Lower leg skin (tissue), 4 donors: ENCODE results near the gene ARHGAP28. TPM values are rescaled to one million over a fixed set of nuclear protein-coding genes. Genes with fewer than 3 reads are reported as not detected.

Source experiments
- DNase-seq, 2 donors: peaks; one replicate each; pipeline ENCODE4 v3.0.0-alpha.2; 2019; ENCODE audit warnings: low spot score in 2 of 2
- H3K4me3 ChIP-seq: fragments of 200-600 bp; sonication (generic); 2 replicates; pipeline ENCODE4 v1.5.1; 2017; ENCODE audit warnings: mild to moderate bottlenecking, low read depth; ENCODE audit not compliant: poor library complexity, severe bottlenecking
- POLR2A ChIP-seq, 2 donors: fragments of 450-650 bp; IDR thresholded peaks; one replicate each; pipeline ENCODE4 v1.6.1; 2016 to 2017; ENCODE audit warnings: antibody characterized with exemption in 2 of 2, mild to moderate bottlenecking in 1 of 2, moderate library complexity in 1 of 2
- WGBS, 2 donors: methylation state at CpG; one replicate each; pipeline ENCODE4 v1.1.5; 2018; 5-methylcytosine and 5-hydroxymethylcytosine counted together
- intact Hi-C: fragments of 100-400 bp; cut with DNase I; formaldehyde crosslinking; loops from one replicate; pipeline ENCODE4 v1.15.0; 2023; ENCODE audit warnings: low total_unique reads
- total RNA-seq, 4 donors: library from RNA; depleted of rRNA; stranded (reverse); fragments of >200 nt; gene quantifications; one replicate each; pipeline ENCODE4 v1.1.0, GENCODE V29; 2016
- TF ChIP-seq, protein P1 (sequence below), 3 donors: fragments of 450-650 bp; IDR thresholded peaks; one replicate each; pipeline ENCODE4 v1.5.1; 2016; ENCODE audit warnings: antibody characterized with exemption in 3 of 3, mild to moderate bottlenecking in 3 of 3, moderate library complexity in 2 of 3

The ARHGAP28 gene
- total RNA-seq, 4 donors from 2014 or later: 1.4 to 5.9 (median 2.8) TPM

- intact Hi-C loops: no loop called here
- 87 to 90% methylated on average over 4 of the region's 4 CpGs for WGBS, 2 donors
- TF ChIP-seq POLR2A (IDR thresholded peaks at IDR 0.05): no peak
- TF ChIP-seq, protein P1, sequence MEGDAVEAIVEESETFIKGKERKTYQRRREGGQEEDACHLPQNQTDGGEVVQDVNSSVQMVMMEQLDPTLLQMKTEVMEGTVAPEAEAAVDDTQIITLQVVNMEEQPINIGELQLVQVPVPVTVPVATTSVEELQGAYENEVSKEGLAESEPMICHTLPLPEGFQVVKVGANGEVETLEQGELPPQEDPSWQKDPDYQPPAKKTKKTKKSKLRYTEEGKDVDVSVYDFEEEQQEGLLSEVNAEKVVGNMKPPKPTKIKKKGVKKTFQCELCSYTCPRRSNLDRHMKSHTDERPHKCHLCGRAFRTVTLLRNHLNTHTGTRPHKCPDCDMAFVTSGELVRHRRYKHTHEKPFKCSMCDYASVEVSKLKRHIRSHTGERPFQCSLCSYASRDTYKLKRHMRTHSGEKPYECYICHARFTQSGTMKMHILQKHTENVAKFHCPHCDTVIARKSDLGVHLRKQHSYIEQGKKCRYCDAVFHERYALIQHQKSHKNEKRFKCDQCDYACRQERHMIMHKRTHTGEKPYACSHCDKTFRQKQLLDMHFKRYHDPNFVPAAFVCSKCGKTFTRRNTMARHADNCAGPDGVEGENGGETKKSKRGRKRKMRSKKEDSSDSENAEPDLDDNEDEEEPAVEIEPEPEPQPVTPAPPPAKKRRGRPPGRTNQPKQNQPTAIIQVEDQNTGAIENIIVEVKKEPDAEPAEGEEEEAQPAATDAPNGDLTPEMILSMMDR (IDR thresholded peaks at IDR 0.05): no peak
- no peak for DNase-seq
- no peak overlapping the region for H3K4me3 ChIP-seq
Observed at GRCh38 chr18:6954501-6954900, 225.0 kb downstream of the ARHGAP28 start.

DNA sequence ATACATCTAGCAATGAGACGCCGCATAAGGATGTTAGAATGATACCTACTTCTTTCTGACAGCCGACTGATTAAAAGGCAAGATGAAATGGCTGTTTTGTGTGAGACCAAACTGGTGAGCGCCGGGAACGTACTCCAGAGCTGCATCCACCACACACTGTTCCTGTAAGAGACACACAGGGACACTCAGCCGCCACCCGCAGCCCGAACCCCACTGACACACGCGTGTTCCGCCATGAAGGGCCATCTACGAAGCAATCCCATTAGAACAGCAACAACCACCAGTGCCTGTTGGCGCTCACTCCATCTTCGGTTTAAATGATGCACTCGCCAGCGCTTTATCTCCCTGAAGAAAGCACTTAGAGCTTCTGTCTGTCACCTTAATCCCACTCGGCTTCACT, 225.8 kb downstream of the ARHGAP28 start:
- intact Hi-C loops: no loop called here
- H3K4me3 ChIP-seq: no peak overlapping the region
- no peak for DNase-seq
- TF ChIP-seq, protein P1 (IDR thresholded peaks at IDR 0.05): no peak
- TF ChIP-seq POLR2A (IDR thresholded peaks at IDR 0.05): no peak
- 95 to 97% methylated on average over 18 of the region's 18 CpGs for WGBS, 2 donors

DNA sequence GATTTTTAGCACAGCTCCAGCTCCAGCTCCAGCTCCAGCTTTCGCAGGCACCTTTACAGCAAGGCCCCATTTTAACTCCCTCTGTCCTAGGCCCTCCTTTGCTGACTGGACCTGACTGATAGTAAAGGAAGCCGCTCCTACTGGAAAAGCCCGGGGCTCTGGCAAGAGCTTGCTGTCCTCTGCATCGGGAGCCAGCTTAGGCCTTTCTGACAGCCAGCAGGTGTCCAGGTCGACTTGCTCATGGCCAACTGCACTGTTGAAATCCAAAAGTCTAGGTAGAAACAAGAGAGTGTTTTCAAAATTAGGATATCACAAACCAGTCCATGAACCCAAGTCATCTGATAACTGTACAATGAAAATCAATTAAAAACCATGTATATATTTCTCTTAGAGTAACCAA, 227.0 kb downstream of the ARHGAP28 start:
- intact Hi-C loops: no loop called here
- 88 to 90% methylated on average over 5 of the region's 5 CpGs for WGBS, 2 donors
- DNase-seq: no peak
- TF ChIP-seq, protein P1 (IDR thresholded peaks at IDR 0.05): no peak
- no peak for TF ChIP-seq POLR2A (IDR thresholded peaks at IDR 0.05)
- no peak overlapping the region for H3K4me3 ChIP-seq

- WGBS, 2 donors: 95% methylated on average over 12 of the region's 12 CpGs
- H3K4me3 ChIP-seq: no peak overlapping the region
- DNase-seq: no peak
- intact Hi-C loops: no loop called here
- TF ChIP-seq, protein P1 (IDR thresholded peaks at IDR 0.05): no peak
- TF ChIP-seq POLR2A (IDR thresholded peaks at IDR 0.05): no peak
Observed at GRCh38 chr18:6956999-6957398, 227.5 kb downstream of the ARHGAP28 start.

GRCh38 chr18:6959110-6959509, 229.6 kb downstream of the ARHGAP28 start:
- WGBS, 2 donors: 93 to 96% methylated on average over 12 of the region's 12 CpGs
- no peak for DNase-seq
- intact Hi-C loops: no loop called here
- H3K4me3 ChIP-seq: no peak overlapping the region
- TF ChIP-seq, protein P1 (IDR thresholded peaks at IDR 0.05): no peak
- no peak for TF ChIP-seq POLR2A (IDR thresholded peaks at IDR 0.05)

DNA sequence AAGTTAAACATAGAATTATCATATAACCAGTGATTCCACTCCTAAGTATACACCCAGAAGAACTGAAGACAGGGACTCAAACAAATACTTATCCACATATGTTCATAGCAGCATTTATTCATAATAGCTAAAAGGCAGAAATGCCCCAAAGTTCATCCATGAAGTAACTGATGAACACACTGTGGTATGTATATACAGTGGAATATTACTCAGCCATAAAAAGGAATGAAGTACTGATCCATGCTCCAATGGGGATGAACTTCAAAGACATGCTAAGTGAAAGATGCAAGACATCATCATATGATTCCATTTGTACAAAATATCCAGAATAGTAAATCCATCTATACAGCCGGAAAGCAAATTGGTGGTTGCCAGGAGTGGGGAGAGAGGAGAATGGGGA, 230.6 kb downstream of the ARHGAP28 start:
- no peak for TF ChIP-seq POLR2A (IDR thresholded peaks at IDR 0.05)
- TF ChIP-seq, protein P1 (IDR thresholded peaks at IDR 0.05): no peak
- 91 to 92% methylated on average over 1 of the region's 1 CpG for WGBS, 2 donors
- intact Hi-C loops: no loop called here
- DNase-seq: no peak
- H3K4me3 ChIP-seq: no peak overlapping the region
